GM12878 (cell line): Measurements from ENCODE around the gene LTB4R2. TPM values are rescaled to one million over a fixed set of nuclear protein-coding genes. Genes with fewer than 3 reads are reported as not detected.

Experiments used
- ATAC-seq: fragments of 200-7000 bp; cut with Tn5 transposase; 3 replicates; pipeline ENCODE4 v1.9.1; 2020; ENCODE audit warnings: mild to moderate bottlenecking, moderate library complexity
- BruUV-seq: library from RNA; stranded (reverse); fragments of 400-500 nt; replicated peaks from 2 replicates; lab custom pipeline; 2021; lab: Mats Ljungman, UMichigan
- CTCF ChIA-PET: fragments of 300-600 bp; sonication (Branson Sonifier 250); formaldehyde crosslinking; extraction: SDS; loops from one replicate; lab custom pipeline; 2021; ENCODE audit warnings: inconsistent platforms; lab: Yijun Ruan, JAX
- POLR2A ChIA-PET: fragments of 350-600 bp; formaldehyde crosslinking; extraction: SDS; loops from one replicate; lab custom pipeline; 2021; ENCODE audit warnings: inconsistent platforms; lab: Charles Lee
- RAD21 ChIA-PET: fragments of 300-600 bp; sonication (Branson Sonifier 250); formaldehyde crosslinking; loops from one replicate; lab custom pipeline; 2023; ENCODE audit warnings: antibody characterized with exemption; ENCODE audit not compliant: unreplicated experiment; lab: Charles Lee
- SMC1A ChIA-PET: fragments of 300-600 bp; sonication (Branson Sonifier 250); formaldehyde crosslinking; loops from one replicate; lab custom pipeline; 2023; ENCODE audit not compliant: unreplicated experiment, uncharacterized antibody; lab: Charles Lee
- DNase-seq: peaks from one replicate; pipeline ENCODE4 v3.0.0-alpha.2; 2011; ENCODE audit warnings: low read depth, low spot score
- FAIRE-seq: peaks from 3 replicates; lab custom pipeline; 2011; peaks lifted over from hg19 to GRCh38; lab: Jason Lieb, UNC
- H2AFZ ChIP-seq: 2 replicates; pipeline ENCODE4 v1.6.0; 2011; ENCODE audit warnings: low read depth, low read length, control low read depth; ENCODE audit not compliant: control insufficient read depth
- H3K27ac ChIP-seq: 2 replicates; pipeline ENCODE4 v1.5.1; 2011; ENCODE audit warnings: control low read depth; ENCODE audit not compliant: control insufficient read depth, insufficient read depth
- H3K27me3 ChIP-seq, 2 experiments: replicated peaks in 1 of 2; 2 replicates each; pipeline versions ENCODE4 v1.6.0 to v1.6.1; 2011; ENCODE audit warnings: low read length in 1 of 2; ENCODE audit not compliant: control insufficient read depth in 2 of 2, insufficient read depth in 2 of 2
- H3K36me3 ChIP-seq, 2 experiments: 2 replicates each; pipeline ENCODE4 v1.5.1; 2011; ENCODE audit warnings: low read length in 1 of 2; ENCODE audit not compliant: control insufficient read depth in 2 of 2, insufficient read depth in 2 of 2
- H3K4me1 ChIP-seq: 2 replicates; pipeline ENCODE4 v1.6.1; 2011; ENCODE audit warnings: mild to moderate bottlenecking, low read length, moderate library complexity, mixed read lengths; ENCODE audit not compliant: control insufficient read depth, insufficient read depth
- H3K4me2 ChIP-seq: 2 replicates; pipeline ENCODE4 v1.6.0; 2011; ENCODE audit warnings: control low read depth; ENCODE audit not compliant: control insufficient read depth, insufficient read depth
- H3K4me3 ChIP-seq: fragments of 200-600 bp; sonication (generic); 2 replicates; pipeline ENCODE4 v1.5.1; 2016
- H3K79me2 ChIP-seq: 2 replicates; pipeline ENCODE4 v1.6.0; 2011; ENCODE audit warnings: low read length; ENCODE audit not compliant: control insufficient read depth, insufficient read depth
- H3K9ac ChIP-seq: 2 replicates; pipeline ENCODE4 v1.8.0; 2011; ENCODE audit warnings: low read length, control low read depth, mixed read lengths; ENCODE audit not compliant: control insufficient read depth, insufficient read depth
- H3K9me3 ChIP-seq: replicated peaks from 3 replicates; pipeline ENCODE4 v1.5.1; 2011; ENCODE audit warnings: mild to moderate bottlenecking, low read length; ENCODE audit not compliant: control insufficient read depth, insufficient read depth
- H4K20me1 ChIP-seq: 2 replicates; pipeline ENCODE4 v1.6.0; 2011; ENCODE audit not compliant: control insufficient read depth, insufficient read depth
- ATF7 ChIP-seq: fragments of 450-650 bp; IDR thresholded peaks from 2 replicates; pipeline ENCODE4 v1.6.1; 2016; ENCODE audit warnings: low read depth, mild to moderate bottlenecking
- E2F8 ChIP-seq: fragments of 450-650 bp; IDR thresholded peaks from 2 replicates; pipeline ENCODE4 v1.6.1; 2018; ENCODE audit warnings: mild to moderate bottlenecking, low read depth, moderate library complexity; ENCODE audit not compliant: partially characterized antibody
- EZH2 ChIP-seq: IDR thresholded peaks from 2 replicates; pipeline ENCODE4 v1.6.1; 2012; ENCODE audit warnings: low read depth, mild to moderate bottlenecking, control low read depth, inconsistent platforms, low read length, borderline replicate concordance; ENCODE audit not compliant: control insufficient read depth
- MTA2 ChIP-seq: fragments of 450-650 bp; IDR thresholded peaks from 2 replicates; pipeline ENCODE4 v1.6.1; 2016; ENCODE audit warnings: low read depth, mild to moderate bottlenecking, moderate library complexity
- PAX5 ChIP-seq: IDR thresholded peaks from 2 replicates; pipeline ENCODE4 v1.6.1; 2011; ENCODE audit warnings: low read depth, low read length, borderline replicate concordance
- PKNOX1 ChIP-seq: fragments of 450-650 bp; IDR thresholded peaks from 2 replicates; pipeline ENCODE4 v1.6.1; 2016; ENCODE audit warnings: mild to moderate bottlenecking
- TCF12 ChIP-seq: IDR thresholded peaks from 2 replicates; pipeline ENCODE4 v1.6.1; 2011; ENCODE audit warnings: low read depth, mild to moderate bottlenecking, low read length
- WRNIP1 ChIP-seq: IDR thresholded peaks from 2 replicates; pipeline ENCODE4 v1.6.1; 2011; ENCODE audit warnings: low read depth, low read length, improper control_type of control experiment, borderline replicate concordance
- ZNF207 ChIP-seq: fragments of 450-650 bp; IDR thresholded peaks from 2 replicates; pipeline ENCODE4 v1.6.1; 2014; ENCODE audit warnings: antibody characterized with exemption, mild to moderate bottlenecking, borderline replicate concordance
- ZNF687 ChIP-seq: fragments of 450-650 bp; IDR thresholded peaks from 2 replicates; pipeline ENCODE4 v1.6.1; 2017; ENCODE audit warnings: mild to moderate bottlenecking, moderate library complexity
- WGBS: methylation state at CpG from one replicate; pipeline ENCODE4 v1.1.6; 2016; ENCODE audit warnings: low lambda C conversion rate; ENCODE audit not compliant: insufficient replicate concordance, insufficient coverage; ENCODE audit errors: missing lambda C conversion rate; 5-methylcytosine and 5-hydroxymethylcytosine counted together
- in situ Hi-C: fragments of 300-500 bp; cut with MboI; formaldehyde crosslinking; loops from 9 replicates; pipeline ENCODE4 v1.14.3; 2018; ENCODE audit warnings: mixed read lengths
- intact Hi-C: fragments of 100-400 bp; cut with micrococcal nuclease; formaldehyde crosslinking; loops from one replicate; pipeline ENCODE4 v1.14.2; 2022; ENCODE audit not compliant: unreplicated experiment
- polyA plus RNA-seq, 11 experiments: library from polyadenylated mRNA; depleted of rRNA in 4 of 11; unstranded in 6 of 11; stranded (reverse) in 5 of 11; fragments of >200 nt; fragmentation: Nextera tagmentation in 4 of 11; fragmentation: Illumina TruSeq in 1 of 11; extraction: Ambion mirVana in 4 of 11; extraction: Trizol in 1 of 11; gene quantifications; 1 replicate in 1 of 11; 2 replicates in 10 of 11; pipeline versions ENCODE4 v1.2.1 to v1.2.3, GENCODE V29; 2011 to 2016; ENCODE audit warnings: inconsistent platforms in 2 of 11, missing spikeins in 2 of 11, low read depth in 1 of 11
- total RNA-seq, 4 experiments: library from RNA; depleted of rRNA in 3 of 4; stranded (reverse); fragments of >200 nt in 3 of 4; fragmentation: Illumina TruSeq in 1 of 4; extraction: Trizol in 1 of 4; gene quantifications; 2 replicates each; pipeline versions ENCODE4 v1.2.1 to v1.2.3, GENCODE V29; 2013 to 2021

LTB4R2 gene
- total and polyA plus RNA-seq, 10 of the 15 experiments (the other 5 are each of a cell fraction or from before 2014, with no cell fraction given): 0.06 to 16.0 (median 2.6) TPM

GRCh38 chr14:24322672-24323071 is 12.7 kb downstream of the LTB4R2 start:
- H3K36me3 ChIP-seq: no peaks in the 10 kb centered on the region
- ChIA-PET CTCF (interaction anchor here (1.7 to 3.3 kb wide), 3 partner anchors 10 to 109 kb away, joined by 7 to 19 read pairs (median 8); partner anchors contain the start of gene CIDEB), RAD21 (no interaction called here), POLR2A (interaction anchor here (0.6 to 1.5 kb wide), 2 partner anchors 9 to 66 kb away, joined by 3 to 4 read pairs; no protein-coding TSS in a partner anchor), SMC1A (interaction anchor here (1.0 kb wide), 1 partner anchor 17 kb away, joined by 3 read pairs; the partner anchor contains the start of gene RIPK3)
- ATAC-seq (no peak), DNase-seq (no peak), FAIRE-seq (no peak)
- 46% methylated on average over 9 of the region's 10 CpGs for WGBS
- H3K4me3 ChIP-seq: no peak overlapping the region
- H3K9me3 ChIP-seq: no peaks in the 10 kb centered on the region
- H2AFZ ChIP-seq: no peak overlapping the region
- no peaks in the 10 kb centered on the region for H3K27me3 ChIP-seq
- no peaks in the 10 kb centered on the region for H3K79me2 ChIP-seq
- H3K4me1 ChIP-seq: no peaks in the 10 kb centered on the region
- in situ Hi-C loops: no loop called here
- H3K4me2 ChIP-seq: no peak overlapping the region
- no peaks in the 10 kb centered on the region; the same call in 1 of the 2 replicates for H4K20me1 ChIP-seq
- no peak overlapping the region for H3K27ac ChIP-seq
- intact Hi-C loops: no loop called here
- TF ChIP-seq ZNF687 (no peak), ZNF207 (no peak), TCF12 (no peak), ATF7 (no peak), WRNIP1 (no peak), E2F8 (no peak), PAX5 (no peak), EZH2 (no peak), MTA2 (no peak), PKNOX1 (no peak)
- no TSS peak for BruUV-seq
- H3K9ac ChIP-seq: no peak overlapping the region
